ENCODE results near the gene MAN1A2. TPM values are rescaled to one million over a fixed set of nuclear protein-coding genes. Genes with fewer than 3 reads are reported as not detected.

MAN1A2 gene
- total RNA-seq, 1 donor from 2014 or later, result 45.4 TPM

- H3K9me3 ChIP-seq (ENCODE audit: control insufficient read depth in 3 of 3, low read length in 3 of 3), result no peaks in the 10 kb centered on the region
- H3K36me3 ChIP-seq (ENCODE audit: control insufficient read depth in 3 of 3, insufficient read depth in 3 of 3, low read length in 3 of 3), result no peaks in the 10 kb centered on the region
These were observed 200.2 kb downstream of the MAN1A2 start for GRCh38 chr1:117567435-117567834.

GRCh38 chr1:117567976-117568375 lies 200.7 kb downstream of the MAN1A2 start:
- H3K9me3 ChIP-seq (ENCODE audit: control insufficient read depth in 3 of 3, low read length in 3 of 3), result no peaks in the 10 kb centered on the region
- H3K4me1 ChIP-seq (ENCODE audit: control insufficient read depth in 3 of 3, insufficient read depth in 3 of 3, low read length in 3 of 3), result peaks cover 1 to 4% (median 2%) of the 10 kb centered on the region in 3 donors
- H3K4me3 ChIP-seq (ENCODE audit: low read length in 3 of 3), result no peak overlapping the region
- no peaks in the 10 kb centered on the region for H3K27me3 ChIP-seq (ENCODE audit: control insufficient read depth in 3 of 3, insufficient read depth in 3 of 3, low read length in 3 of 3)
- H3K9ac ChIP-seq (ENCODE audit: low read depth in 1 of 3, low read length in 3 of 3), result no peak overlapping the region
- no peaks in the 10 kb centered on the region for H3K36me3 ChIP-seq (ENCODE audit: control insufficient read depth in 3 of 3, insufficient read depth in 3 of 3, low read length in 3 of 3)
- H3K27ac ChIP-seq (ENCODE audit: low read depth, low read length), result no peak overlapping the region

More at GRCh38 chr1:117567435-117567834, 200.2 kb downstream of the MAN1A2 start:
- Histone ChIP-seq H3K27me3 (ENCODE audit: control insufficient read depth in 3 of 3, insufficient read depth in 3 of 3, low read length in 3 of 3) (no peaks in the 10 kb centered on the region), H3K4me1 (ENCODE audit: control insufficient read depth in 3 of 3, insufficient read depth in 3 of 3, low read length in 3 of 3) (peaks cover 4 to 6% (median 6%) of the 10 kb centered on the region in 3 donors), H3K9ac (ENCODE audit: low read depth in 1 of 3, low read length in 3 of 3) (no peak overlapping the region), H3K4me3 (ENCODE audit: low read length in 3 of 3) (no peak overlapping the region), H3K27ac (ENCODE audit: low read depth, low read length) (no peak overlapping the region)

DNA sequence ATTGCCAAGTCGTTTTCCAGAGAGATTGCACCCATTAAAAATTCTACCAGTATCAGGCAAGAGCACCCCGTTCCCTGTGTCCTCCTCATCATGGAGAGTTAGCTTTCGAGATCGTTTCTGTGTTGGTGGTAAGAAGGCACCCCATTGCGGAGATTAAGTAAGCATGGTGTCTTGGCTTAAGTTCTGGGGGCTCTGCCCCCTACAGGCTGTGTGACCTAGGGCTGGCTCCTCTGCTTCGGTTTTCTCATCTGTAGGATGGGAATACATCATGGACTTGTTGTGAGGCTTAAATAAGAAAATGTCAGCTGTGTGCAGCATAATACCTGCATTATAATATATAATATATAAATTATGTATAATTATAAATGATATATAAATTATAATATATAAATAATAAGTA lies 201.8 kb downstream of the MAN1A2 start:
- H3K27me3 ChIP-seq (ENCODE audit: control insufficient read depth in 3 of 3, insufficient read depth in 3 of 3, low read length in 3 of 3), result no peaks in the 10 kb centered on the region
- no peaks in the 10 kb centered on the region for H3K36me3 ChIP-seq (ENCODE audit: control insufficient read depth in 3 of 3, insufficient read depth in 3 of 3, low read length in 3 of 3)
- no peaks in the 10 kb centered on the region for H3K9me3 ChIP-seq (ENCODE audit: control insufficient read depth in 3 of 3, low read length in 3 of 3)
- H3K27ac ChIP-seq (ENCODE audit: low read depth, low read length), result no peak overlapping the region
- H3K4me1 ChIP-seq (ENCODE audit: control insufficient read depth in 3 of 3, insufficient read depth in 3 of 3, low read length in 3 of 3), result no peaks in the 10 kb centered on the region
- H3K4me3 ChIP-seq (ENCODE audit: low read length in 3 of 3), result no peak overlapping the region
- no peak overlapping the region for H3K9ac ChIP-seq (ENCODE audit: low read depth in 1 of 3, low read length in 3 of 3)

GRCh38 chr1:117569856-117570255 lies 202.6 kb downstream of the MAN1A2 start:
- H3K27ac ChIP-seq (ENCODE audit: low read depth, low read length), result no peak overlapping the region
- H3K4me3 ChIP-seq (ENCODE audit: low read length in 3 of 3), result no peak overlapping the region
- H3K9me3 ChIP-seq (ENCODE audit: control insufficient read depth in 3 of 3, low read length in 3 of 3), result no peaks in the 10 kb centered on the region
- no peaks in the 10 kb centered on the region for H3K36me3 ChIP-seq (ENCODE audit: control insufficient read depth in 3 of 3, insufficient read depth in 3 of 3, low read length in 3 of 3)
- H3K4me1 ChIP-seq (ENCODE audit: control insufficient read depth in 3 of 3, insufficient read depth in 3 of 3, low read length in 3 of 3), result no peaks in the 10 kb centered on the region
- H3K27me3 ChIP-seq (ENCODE audit: control insufficient read depth in 3 of 3, insufficient read depth in 3 of 3, low read length in 3 of 3), result no peaks in the 10 kb centered on the region
- H3K9ac ChIP-seq (ENCODE audit: low read depth in 1 of 3, low read length in 3 of 3), result no peak overlapping the region

DNA sequence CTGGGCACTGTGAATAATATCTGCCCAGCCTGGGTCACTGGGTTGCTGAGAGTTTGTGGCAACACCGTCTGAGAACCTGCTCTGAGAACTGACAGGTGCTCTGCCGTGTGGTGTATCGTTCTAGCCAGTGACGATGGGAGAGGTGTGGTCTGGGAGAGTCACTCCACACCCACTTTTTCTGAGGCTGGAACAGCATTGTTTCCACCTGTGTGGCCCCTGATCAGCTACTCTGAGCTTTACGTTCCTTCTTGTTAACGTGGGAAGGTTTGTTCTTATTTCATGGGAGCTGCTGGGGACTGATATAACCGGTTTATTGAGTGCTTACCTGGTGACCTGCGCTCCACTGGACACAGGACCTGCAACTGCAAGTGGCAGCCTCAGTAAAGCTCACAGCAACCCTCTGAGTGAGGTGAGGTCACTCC lies 203.8 kb downstream of the MAN1A2 start:
- Histone ChIP-seq H3K9ac (ENCODE audit: low read depth in 1 of 3, low read length in 3 of 3) (no peak overlapping the region), H3K4me1 (ENCODE audit: control insufficient read depth in 3 of 3, insufficient read depth in 3 of 3, low read length in 3 of 3) (peaks cover 0 to 2% (median 0%) of the 10 kb centered on the region in 3 donors), H3K9me3 (ENCODE audit: control insufficient read depth in 3 of 3, low read length in 3 of 3) (no peaks in the 10 kb centered on the region), H3K27me3 (ENCODE audit: control insufficient read depth in 3 of 3, insufficient read depth in 3 of 3, low read length in 3 of 3) (no peaks in the 10 kb centered on the region), H3K4me3 (ENCODE audit: low read length in 3 of 3) (no peak overlapping the region), H3K36me3 (ENCODE audit: control insufficient read depth in 3 of 3, insufficient read depth in 3 of 3, low read length in 3 of 3) (no peaks in the 10 kb centered on the region), H3K27ac (ENCODE audit: low read depth, low read length) (no peak overlapping the region)

GRCh38 chr1:117571496-117571895 lies 204.2 kb downstream of the MAN1A2 start:
- Histone ChIP-seq H3K9me3 (ENCODE audit: control insufficient read depth in 3 of 3, low read length in 3 of 3) (no peaks in the 10 kb centered on the region), H3K4me1 (ENCODE audit: control insufficient read depth in 3 of 3, insufficient read depth in 3 of 3, low read length in 3 of 3) (peaks cover 0 to 5% (median 0%) of the 10 kb centered on the region in 3 donors), H3K36me3 (ENCODE audit: control insufficient read depth in 3 of 3, insufficient read depth in 3 of 3, low read length in 3 of 3) (no peaks in the 10 kb centered on the region), H3K9ac (ENCODE audit: low read depth in 1 of 3, low read length in 3 of 3) (no peak overlapping the region), H3K4me3 (ENCODE audit: low read length in 3 of 3) (no peak overlapping the region), H3K27me3 (ENCODE audit: control insufficient read depth in 3 of 3, insufficient read depth in 3 of 3, low read length in 3 of 3) (no peaks in the 10 kb centered on the region), H3K27ac (ENCODE audit: low read depth, low read length) (no peak overlapping the region)

- no peak overlapping the region for H3K9ac ChIP-seq (ENCODE audit: low read depth in 1 of 3, low read length in 3 of 3)
- H3K36me3 ChIP-seq (ENCODE audit: control insufficient read depth in 3 of 3, insufficient read depth in 3 of 3, low read length in 3 of 3), result no peaks in the 10 kb centered on the region
- H3K27ac ChIP-seq (ENCODE audit: low read depth, low read length), result no peak overlapping the region
- no peak overlapping the region for H3K4me3 ChIP-seq (ENCODE audit: low read length in 3 of 3)
- H3K4me1 ChIP-seq (ENCODE audit: control insufficient read depth in 3 of 3, insufficient read depth in 3 of 3, low read length in 3 of 3), result peaks cover 0 to 5% (median 0%) of the 10 kb centered on the region in 3 donors
- no peaks in the 10 kb centered on the region for H3K9me3 ChIP-seq (ENCODE audit: control insufficient read depth in 3 of 3, low read length in 3 of 3)
- H3K27me3 ChIP-seq (ENCODE audit: control insufficient read depth in 3 of 3, insufficient read depth in 3 of 3, low read length in 3 of 3), result no peaks in the 10 kb centered on the region
These were observed 205.3 kb downstream of the MAN1A2 start for GRCh38 chr1:117572546-117572945.

- H3K36me3 ChIP-seq (ENCODE audit: control insufficient read depth in 3 of 3, insufficient read depth in 3 of 3, low read length in 3 of 3), result no peaks in the 10 kb centered on the region
- H3K9ac ChIP-seq (ENCODE audit: low read depth in 1 of 3, low read length in 3 of 3), result no peak overlapping the region
- no peak overlapping the region for H3K27ac ChIP-seq (ENCODE audit: low read depth, low read length)
- no peak overlapping the region for H3K4me3 ChIP-seq (ENCODE audit: low read length in 3 of 3)
- H3K9me3 ChIP-seq (ENCODE audit: control insufficient read depth in 3 of 3, low read length in 3 of 3), result no peaks in the 10 kb centered on the region
- peaks cover 0 to 5% (median 0%) of the 10 kb centered on the region in 3 donors for H3K4me1 ChIP-seq (ENCODE audit: control insufficient read depth in 3 of 3, insufficient read depth in 3 of 3, low read length in 3 of 3)
- H3K27me3 ChIP-seq (ENCODE audit: control insufficient read depth in 3 of 3, insufficient read depth in 3 of 3, low read length in 3 of 3), result no peaks in the 10 kb centered on the region
These were observed 206.3 kb downstream of the MAN1A2 start for GRCh38 chr1:117573386-117574023.

- H3K36me3 ChIP-seq (ENCODE audit: control insufficient read depth in 3 of 3, insufficient read depth in 3 of 3, low read length in 3 of 3), result no peaks in the 10 kb centered on the region
- H3K27me3 ChIP-seq (ENCODE audit: control insufficient read depth in 3 of 3, insufficient read depth in 3 of 3, low read length in 3 of 3), result no peaks in the 10 kb centered on the region
- peaks cover 0 to 5% (median 0%) of the 10 kb centered on the region in 3 donors for H3K4me1 ChIP-seq (ENCODE audit: control insufficient read depth in 3 of 3, insufficient read depth in 3 of 3, low read length in 3 of 3)
- H3K9me3 ChIP-seq (ENCODE audit: control insufficient read depth in 3 of 3, low read length in 3 of 3), result no peaks in the 10 kb centered on the region
- H3K4me3 ChIP-seq (ENCODE audit: low read length in 3 of 3), result no peak overlapping the region
- H3K9ac ChIP-seq (ENCODE audit: low read depth in 1 of 3, low read length in 3 of 3), result no peak overlapping the region
- H3K27ac ChIP-seq (ENCODE audit: low read depth, low read length), result no peak overlapping the region
These were observed 207.0 kb downstream of the MAN1A2 start for GRCh38 chr1:117574161-117574835.

DNA sequence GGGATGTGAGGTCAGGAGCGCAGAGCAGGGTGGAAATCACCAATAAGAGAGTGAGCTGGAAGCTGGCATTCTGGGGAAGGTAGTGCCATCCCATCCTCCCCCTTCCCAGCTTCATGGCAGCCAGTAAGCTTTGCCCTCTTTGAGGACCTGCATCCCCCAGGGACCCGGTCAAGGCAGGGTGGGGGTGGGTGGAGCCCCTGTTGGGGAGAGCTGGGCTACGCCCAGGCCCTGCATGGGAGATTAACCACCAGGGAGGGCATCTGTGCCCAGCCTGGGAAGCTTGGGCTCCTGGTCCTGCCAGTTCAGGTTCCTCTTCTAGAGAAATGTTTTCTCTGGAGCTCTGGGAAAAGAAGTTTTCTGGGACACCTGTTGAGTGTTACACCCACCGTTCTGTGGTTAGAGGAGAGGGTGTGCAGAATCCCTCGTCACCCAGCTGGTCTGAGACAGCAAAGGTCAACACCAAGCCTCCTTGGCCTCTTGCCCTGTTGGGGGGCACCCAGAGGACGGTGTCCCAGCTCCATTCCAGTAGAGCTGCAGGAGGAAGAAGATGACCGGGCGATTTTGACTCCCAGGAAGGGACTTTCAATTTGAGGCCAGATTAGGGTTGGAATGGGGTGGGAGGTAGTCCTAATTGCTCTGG lies 208.5 kb downstream of the MAN1A2 start:
- H3K9me3 ChIP-seq (ENCODE audit: control insufficient read depth in 3 of 3, low read length in 3 of 3), result no peaks in the 10 kb centered on the region
- H3K4me1 ChIP-seq (ENCODE audit: control insufficient read depth in 3 of 3, insufficient read depth in 3 of 3, low read length in 3 of 3), result peaks cover 0 to 5% (median 0%) of the 10 kb centered on the region in 3 donors
- H3K36me3 ChIP-seq (ENCODE audit: control insufficient read depth in 3 of 3, insufficient read depth in 3 of 3, low read length in 3 of 3), result no peaks in the 10 kb centered on the region
- no peak overlapping the region for H3K9ac ChIP-seq (ENCODE audit: low read depth in 1 of 3, low read length in 3 of 3)
- H3K27ac ChIP-seq (ENCODE audit: low read depth, low read length), result no peak overlapping the region
- no peaks in the 10 kb centered on the region for H3K27me3 ChIP-seq (ENCODE audit: control insufficient read depth in 3 of 3, insufficient read depth in 3 of 3, low read length in 3 of 3)
- H3K4me3 ChIP-seq (ENCODE audit: low read length in 3 of 3), result no peak overlapping the region

Data from skeletal muscle tissue (tissue), 4 donors.